ENCODE measurements around the gene PACSIN3. TPM values are rescaled to one million over a fixed set of nuclear protein-coding genes. Genes with fewer than 3 reads are reported as not detected.

The PACSIN3 gene
- total RNA-seq, result 11.5 and 16.7 TPM in 2 replicates

DNA sequence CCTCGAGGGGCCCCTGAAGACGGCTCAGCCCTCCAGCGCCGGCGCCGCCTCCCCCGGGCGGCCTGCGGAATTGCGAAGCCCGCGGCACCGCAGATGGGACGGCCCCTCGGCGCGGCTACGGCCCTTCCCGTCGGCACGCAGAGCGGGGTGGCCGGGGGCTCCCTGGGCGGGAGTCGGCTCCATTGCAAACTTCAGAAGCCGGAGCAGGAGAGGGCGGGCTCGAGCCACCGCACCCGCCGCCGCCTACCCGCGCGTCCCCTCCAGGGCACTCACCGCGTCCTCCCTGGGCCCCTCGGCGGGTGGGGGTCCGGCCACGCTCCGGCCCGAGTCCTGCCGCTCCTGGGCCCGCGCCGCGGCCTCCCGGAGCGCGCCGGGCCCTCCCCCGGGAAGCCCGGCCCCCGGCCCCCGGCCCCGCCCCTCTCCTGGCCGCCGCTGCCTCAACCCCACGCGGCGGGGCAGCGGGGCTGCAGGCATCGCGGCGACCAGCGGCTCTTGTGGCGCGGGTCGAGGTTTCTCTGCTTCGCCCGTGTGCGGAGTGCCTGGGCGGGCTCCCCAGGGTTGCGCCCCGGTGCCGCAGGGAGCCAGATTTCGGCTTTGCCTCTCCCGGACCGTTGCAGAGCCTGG lies at the start of gene PACSIN3:
Gene PACSIN3, minus strand, starts transcription at position 359 of the 624 bp plus-strand sequence. CDS start 3,707 bp downstream, outside the sequence.

GRCh38 chr11:47176328-47177228 lies 9.7 kb downstream of the PACSIN3 start, which contains the start of gene ARFGAP2:
TSS of gene ARFGAP2 (minus strand) at chr11:47176879. CDS start at chr11:47176853, 26 bp downstream.

Other genes with a start within 250 kb of the PACSIN3 start
- 11.1 and 13.1 TPM in 2 replicates for gene CSTPP1, start 249.7 kb downstream of the PACSIN3 start, total RNA-seq
- 73.9 and 79.1 TPM in 2 replicates for gene ARFGAP2, start 9.6 kb downstream of the PACSIN3 start, total RNA-seq
- gene DDB2, start 28.5 kb upstream of the PACSIN3 start, total RNA-seq, result 58.8 and 73.9 TPM in 2 replicates
- gene ACP2, start 62.4 kb upstream of the PACSIN3 start, total RNA-seq, result 15.7 and 16.0 TPM in 2 replicates
- 4.0 and 5.9 TPM in 2 replicates for gene NR1H3, start 71.6 kb upstream of the PACSIN3 start, total RNA-seq
- 13.0 and 19.7 TPM in 2 replicates for gene MADD, start 83.7 kb upstream of the PACSIN3 start, total RNA-seq
- not detected in 2 replicates for gene MYBPC3, start 166.3 kb upstream of the PACSIN3 start, total RNA-seq
- not detected in 2 replicates for gene SPI1, start 192.1 kb upstream of the PACSIN3 start, total RNA-seq
- gene SLC39A13, start 222.2 kb upstream of the PACSIN3 start, total RNA-seq, result 40.1 and 61.8 TPM in 2 replicates
- gene PSMC3, start 240.0 kb upstream of the PACSIN3 start, total RNA-seq, result 204 and 267 TPM in 2 replicates

Data from endothelial cell of coronary artery (primary cell).